ENCODE results near the gene UFD1. TPM values are rescaled to one million over a fixed set of nuclear protein-coding genes. Genes with fewer than 3 reads are reported as not detected.

Gene UFD1
- total and polyA plus RNA-seq, 9 of the 15 experiments (the other 6 are each of a cell fraction or from before 2014, with no cell fraction given), result 238 to 645 (median 363) TPM

DNA sequence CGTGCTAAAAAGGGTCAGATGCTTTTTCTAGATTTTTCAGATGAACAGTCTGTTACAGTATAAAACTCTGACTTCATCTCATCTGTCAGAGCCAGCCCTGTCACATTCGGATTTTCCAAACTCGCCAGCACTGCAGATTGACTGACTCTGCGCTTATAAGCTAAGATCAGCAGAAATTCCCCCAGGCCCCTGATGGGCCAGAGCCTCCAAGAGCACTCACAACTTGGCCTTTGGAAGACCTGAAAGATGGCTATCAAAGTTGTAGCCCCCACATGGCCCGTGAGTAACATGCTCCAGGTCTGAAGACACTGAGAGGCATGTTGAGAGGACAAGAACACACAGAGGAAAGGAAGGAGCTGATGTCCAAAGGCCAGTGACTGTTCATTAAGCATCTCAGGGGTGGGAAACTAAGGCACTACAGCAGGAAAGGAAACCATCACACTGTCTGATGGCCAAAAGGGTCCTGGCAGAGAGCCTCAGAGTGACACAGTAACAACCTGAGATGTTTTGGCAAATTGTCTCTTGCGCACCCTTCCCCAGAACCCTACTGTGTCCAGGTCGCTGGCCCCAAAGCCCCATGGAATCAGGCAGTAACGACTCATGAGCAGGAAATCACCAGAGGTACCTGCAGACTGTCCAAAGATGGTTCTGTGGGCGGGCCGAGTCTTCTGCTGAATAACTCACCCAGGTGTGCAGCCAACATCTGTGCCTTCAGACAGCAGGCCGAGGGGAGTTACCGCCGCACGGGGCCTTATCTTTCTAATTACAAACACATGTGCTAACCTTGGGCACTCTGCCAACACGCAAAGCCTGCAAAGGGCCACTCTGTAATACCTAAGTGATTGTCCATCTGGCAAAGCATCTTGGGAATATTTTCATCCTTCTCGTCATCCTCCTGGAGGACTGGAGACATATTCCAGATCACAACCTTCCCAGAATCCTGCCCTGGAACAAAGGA, 71.1 kb downstream of the UFD1 start (continued):
- TF ChIP-seq, protein P1, sequence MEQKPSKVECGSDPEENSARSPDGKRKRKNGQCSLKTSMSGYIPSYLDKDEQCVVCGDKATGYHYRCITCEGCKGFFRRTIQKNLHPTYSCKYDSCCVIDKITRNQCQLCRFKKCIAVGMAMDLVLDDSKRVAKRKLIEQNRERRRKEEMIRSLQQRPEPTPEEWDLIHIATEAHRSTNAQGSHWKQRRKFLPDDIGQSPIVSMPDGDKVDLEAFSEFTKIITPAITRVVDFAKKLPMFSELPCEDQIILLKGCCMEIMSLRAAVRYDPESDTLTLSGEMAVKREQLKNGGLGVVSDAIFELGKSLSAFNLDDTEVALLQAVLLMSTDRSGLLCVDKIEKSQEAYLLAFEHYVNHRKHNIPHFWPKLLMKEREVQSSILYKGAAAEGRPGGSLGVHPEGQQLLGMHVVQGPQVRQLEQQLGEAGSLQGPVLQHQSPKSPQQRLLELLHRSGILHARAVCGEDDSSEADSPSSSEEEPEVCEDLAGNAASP (IDR thresholded peaks at IDR 0.05), result no peak
- TF ChIP-seq GTF2F1 (IDR thresholded peaks at IDR 0.05; ENCODE audit: low read depth, low read length) (no peak), ZBTB9 (CRISPR knock-in tag; IDR thresholded peaks at IDR 0.05) (no peak), FOXA3 (CRISPR knock-in tag; conservative IDR thresholded peaks at IDR 0.05 in 1 of 2, IDR thresholded peaks at IDR 0.05 in 1 of 2) (no peak), USF2 (CRISPR knock-in tag; IDR thresholded peaks at IDR 0.05) (no peak), POLR2G (IDR thresholded peaks at IDR 0.05; ENCODE audit: low read depth, low read length) (no peak), MLX (CRISPR knock-in tag; conservative IDR thresholded peaks at IDR 0.05) (no peak), POLR2B (IDR thresholded peaks at IDR 0.05; ENCODE audit: low read depth, partially characterized antibody) (no peak)
- TF ChIP-seq, protein P2, sequence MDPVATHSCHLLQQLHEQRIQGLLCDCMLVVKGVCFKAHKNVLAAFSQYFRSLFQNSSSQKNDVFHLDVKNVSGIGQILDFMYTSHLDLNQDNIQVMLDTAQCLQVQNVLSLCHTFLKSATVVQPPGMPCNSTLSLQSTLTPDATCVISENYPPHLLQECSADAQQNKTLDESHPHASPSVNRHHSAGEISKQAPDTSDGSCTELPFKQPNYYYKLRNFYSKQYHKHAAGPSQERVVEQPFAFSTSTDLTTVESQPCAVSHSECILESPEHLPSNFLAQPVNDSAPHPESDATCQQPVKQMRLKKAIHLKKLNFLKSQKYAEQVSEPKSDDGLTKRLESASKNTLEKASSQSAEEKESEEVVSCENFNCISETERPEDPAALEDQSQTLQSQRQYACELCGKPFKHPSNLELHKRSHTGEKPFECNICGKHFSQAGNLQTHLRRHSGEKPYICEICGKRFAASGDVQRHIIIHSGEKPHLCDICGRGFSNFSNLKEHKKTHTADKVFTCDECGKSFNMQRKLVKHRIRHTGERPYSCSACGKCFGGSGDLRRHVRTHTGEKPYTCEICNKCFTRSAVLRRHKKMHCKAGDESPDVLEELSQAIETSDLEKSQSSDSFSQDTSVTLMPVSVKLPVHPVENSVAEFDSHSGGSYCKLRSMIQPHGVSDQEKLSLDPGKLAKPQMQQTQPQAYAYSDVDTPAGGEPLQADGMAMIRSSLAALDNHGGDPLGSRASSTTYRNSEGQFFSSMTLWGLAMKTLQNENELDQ (CRISPR knock-in tag; IDR thresholded peaks at IDR 0.05; ENCODE audit: borderline replicate concordance), result peak; percentile 26
- TF ChIP-seq, protein P3, sequence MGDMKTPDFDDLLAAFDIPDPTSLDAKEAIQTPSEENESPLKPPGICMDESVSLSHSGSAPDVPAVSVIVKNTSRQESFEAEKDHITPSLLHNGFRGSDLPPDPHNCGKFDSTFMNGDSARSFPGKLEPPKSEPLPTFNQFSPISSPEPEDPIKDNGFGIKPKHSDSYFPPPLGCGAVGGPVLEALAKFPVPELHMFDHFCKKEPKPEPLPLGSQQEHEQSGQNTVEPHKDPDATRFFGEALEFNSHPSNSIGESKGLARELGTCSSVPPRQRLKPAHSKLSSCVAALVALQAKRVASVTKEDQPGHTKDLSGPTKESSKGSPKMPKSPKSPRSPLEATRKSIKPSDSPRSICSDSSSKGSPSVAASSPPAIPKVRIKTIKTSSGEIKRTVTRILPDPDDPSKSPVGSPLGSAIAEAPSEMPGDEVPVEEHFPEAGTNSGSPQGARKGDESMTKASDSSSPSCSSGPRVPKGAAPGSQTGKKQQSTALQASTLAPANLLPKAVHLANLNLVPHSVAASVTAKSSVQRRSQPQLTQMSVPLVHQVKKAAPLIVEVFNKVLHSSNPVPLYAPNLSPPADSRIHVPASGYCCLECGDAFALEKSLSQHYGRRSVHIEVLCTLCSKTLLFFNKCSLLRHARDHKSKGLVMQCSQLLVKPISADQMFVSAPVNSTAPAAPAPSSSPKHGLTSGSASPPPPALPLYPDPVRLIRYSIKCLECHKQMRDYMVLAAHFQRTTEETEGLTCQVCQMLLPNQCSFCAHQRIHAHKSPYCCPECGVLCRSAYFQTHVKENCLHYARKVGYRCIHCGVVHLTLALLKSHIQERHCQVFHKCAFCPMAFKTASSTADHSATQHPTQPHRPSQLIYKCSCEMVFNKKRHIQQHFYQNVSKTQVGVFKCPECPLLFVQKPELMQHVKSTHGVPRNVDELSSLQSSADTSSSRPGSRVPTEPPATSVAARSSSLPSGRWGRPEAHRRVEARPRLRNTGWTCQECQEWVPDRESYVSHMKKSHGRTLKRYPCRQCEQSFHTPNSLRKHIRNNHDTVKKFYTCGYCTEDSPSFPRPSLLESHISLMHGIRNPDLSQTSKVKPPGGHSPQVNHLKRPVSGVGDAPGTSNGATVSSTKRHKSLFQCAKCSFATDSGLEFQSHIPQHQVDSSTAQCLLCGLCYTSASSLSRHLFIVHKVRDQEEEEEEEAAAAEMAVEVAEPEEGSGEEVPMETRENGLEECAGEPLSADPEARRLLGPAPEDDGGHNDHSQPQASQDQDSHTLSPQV (IDR thresholded peaks at IDR 0.05), result peak; percentile 87; the same call in 1 of the 2 replicates
- TF ChIP-seq, protein P4, sequence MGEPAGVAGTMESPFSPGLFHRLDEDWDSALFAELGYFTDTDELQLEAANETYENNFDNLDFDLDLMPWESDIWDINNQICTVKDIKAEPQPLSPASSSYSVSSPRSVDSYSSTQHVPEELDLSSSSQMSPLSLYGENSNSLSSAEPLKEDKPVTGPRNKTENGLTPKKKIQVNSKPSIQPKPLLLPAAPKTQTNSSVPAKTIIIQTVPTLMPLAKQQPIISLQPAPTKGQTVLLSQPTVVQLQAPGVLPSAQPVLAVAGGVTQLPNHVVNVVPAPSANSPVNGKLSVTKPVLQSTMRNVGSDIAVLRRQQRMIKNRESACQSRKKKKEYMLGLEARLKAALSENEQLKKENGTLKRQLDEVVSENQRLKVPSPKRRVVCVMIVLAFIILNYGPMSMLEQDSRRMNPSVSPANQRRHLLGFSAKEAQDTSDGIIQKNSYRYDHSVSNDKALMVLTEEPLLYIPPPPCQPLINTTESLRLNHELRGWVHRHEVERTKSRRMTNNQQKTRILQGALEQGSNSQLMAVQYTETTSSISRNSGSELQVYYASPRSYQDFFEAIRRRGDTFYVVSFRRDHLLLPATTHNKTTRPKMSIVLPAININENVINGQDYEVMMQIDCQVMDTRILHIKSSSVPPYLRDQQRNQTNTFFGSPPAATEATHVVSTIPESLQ (CRISPR knock-in tag; IDR thresholded peaks at IDR 0.05), result no peak
